ENCODE data around the gene SCN4B.
"Not testable (repeated sequence)": the region's sequence is repeated elsewhere in the genome, so short reads cannot be mapped to it uniquely, and the experiment has no call there.

DNA sequence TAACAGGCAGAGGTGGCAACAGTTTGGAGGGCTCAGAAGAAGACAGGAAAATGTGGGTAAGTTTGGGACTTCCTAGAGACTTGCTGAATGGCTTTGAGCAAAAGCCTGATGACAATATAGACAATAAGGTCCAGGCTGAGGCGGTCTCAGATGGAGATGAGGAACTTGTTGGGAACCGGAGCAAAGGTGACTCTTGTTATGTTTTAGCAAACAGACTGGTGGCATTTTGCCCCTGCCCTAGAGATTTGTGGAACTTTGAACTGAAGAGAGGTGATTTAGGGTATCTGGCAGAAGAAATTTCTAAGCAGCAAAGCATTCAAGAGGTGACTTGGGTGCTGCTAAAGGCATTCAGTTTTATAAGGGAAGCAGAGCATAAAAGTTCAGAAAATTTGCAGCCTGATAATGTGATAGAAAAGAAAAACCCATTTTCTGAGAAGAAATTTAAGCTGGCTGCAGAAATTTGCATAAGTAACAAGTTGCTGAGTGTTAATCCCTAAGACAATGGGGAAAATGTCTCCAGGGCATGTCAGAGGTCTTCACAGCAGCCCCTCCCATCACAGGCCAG lies 38.4 kb upstream of the SCN4B start:
- TF ChIP-seq, protein P1, sequence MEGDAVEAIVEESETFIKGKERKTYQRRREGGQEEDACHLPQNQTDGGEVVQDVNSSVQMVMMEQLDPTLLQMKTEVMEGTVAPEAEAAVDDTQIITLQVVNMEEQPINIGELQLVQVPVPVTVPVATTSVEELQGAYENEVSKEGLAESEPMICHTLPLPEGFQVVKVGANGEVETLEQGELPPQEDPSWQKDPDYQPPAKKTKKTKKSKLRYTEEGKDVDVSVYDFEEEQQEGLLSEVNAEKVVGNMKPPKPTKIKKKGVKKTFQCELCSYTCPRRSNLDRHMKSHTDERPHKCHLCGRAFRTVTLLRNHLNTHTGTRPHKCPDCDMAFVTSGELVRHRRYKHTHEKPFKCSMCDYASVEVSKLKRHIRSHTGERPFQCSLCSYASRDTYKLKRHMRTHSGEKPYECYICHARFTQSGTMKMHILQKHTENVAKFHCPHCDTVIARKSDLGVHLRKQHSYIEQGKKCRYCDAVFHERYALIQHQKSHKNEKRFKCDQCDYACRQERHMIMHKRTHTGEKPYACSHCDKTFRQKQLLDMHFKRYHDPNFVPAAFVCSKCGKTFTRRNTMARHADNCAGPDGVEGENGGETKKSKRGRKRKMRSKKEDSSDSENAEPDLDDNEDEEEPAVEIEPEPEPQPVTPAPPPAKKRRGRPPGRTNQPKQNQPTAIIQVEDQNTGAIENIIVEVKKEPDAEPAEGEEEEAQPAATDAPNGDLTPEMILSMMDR (IDR thresholded peaks at IDR 0.05; ENCODE audit: insufficient read depth, low read depth, low read length): not testable (repeated sequence)
- not testable (repeated sequence) for TF ChIP-seq EZH2 (IDR thresholded peaks at IDR 0.05; ENCODE audit: insufficient read depth, low read length)
